ENCODE measurements around the gene GRK1.

Gene GRK1

GRCh38 chr13:113731192-113732175, 64.5 kb downstream of the GRK1 start:
- DNase-seq, result no peak

- DNase-seq, result no peak
These were observed 65.3 kb downstream of the GRK1 start for GRCh38 chr13:113732176-113732960.

GRCh38 chr13:113732961-113733950, 66.2 kb downstream of the GRK1 start:
- no peak for DNase-seq

GRCh38 chr13:113734099-113734825, 67.2 kb downstream of the GRK1 start:
- no peak for DNase-seq

GRCh38 chr13:113734826-113735125, 67.8 kb downstream of the GRK1 start:
- no peak for DNase-seq

- no peak for DNase-seq
These were observed 68.2 kb downstream of the GRK1 start for GRCh38 chr13:113735194-113735593.

- no peak for DNase-seq
These were observed 68.7 kb downstream of the GRK1 start for GRCh38 chr13:113735750-113736149.

GRCh38 chr13:113736258-113736731, 69.3 kb downstream of the GRK1 start:
- DNase-seq, result no peak

- DNase-seq, result no peak
These were observed 70.8 kb downstream of the GRK1 start for GRCh38 chr13:113737803-113738202.

GRCh38 chr13:113739527-113740285, 72.7 kb downstream of the GRK1 start:
- DNase-seq, result no peak

- DNase-seq, result no peak
These were observed 73.2 kb downstream of the GRK1 start for GRCh38 chr13:113740286-113740556.

- DNase-seq, result no peak
These were observed 73.6 kb downstream of the GRK1 start for GRCh38 chr13:113740661-113741060.

- no peak for DNase-seq
These were observed 74.2 kb downstream of the GRK1 start for GRCh38 chr13:113741191-113741668.

GRCh38 chr13:113742000-113742441, 75.0 kb downstream of the GRK1 start:
- DNase-seq, result no peak

GRCh38 chr13:113742445-113743120, 75.6 kb downstream of the GRK1 start:
- no peak for DNase-seq

GRCh38 chr13:113743366-113744195, 76.6 kb downstream of the GRK1 start:
- DNase-seq, result no peak

- DNase-seq, result no peak
These were observed 77.4 kb downstream of the GRK1 start for GRCh38 chr13:113744197-113745000.

GRCh38 chr13:113745059-113745458, 78.0 kb downstream of the GRK1 start:
- no peak for DNase-seq
